Measurements from ENCODE around the gene ZNF664.

The ZNF664 gene

DNA sequence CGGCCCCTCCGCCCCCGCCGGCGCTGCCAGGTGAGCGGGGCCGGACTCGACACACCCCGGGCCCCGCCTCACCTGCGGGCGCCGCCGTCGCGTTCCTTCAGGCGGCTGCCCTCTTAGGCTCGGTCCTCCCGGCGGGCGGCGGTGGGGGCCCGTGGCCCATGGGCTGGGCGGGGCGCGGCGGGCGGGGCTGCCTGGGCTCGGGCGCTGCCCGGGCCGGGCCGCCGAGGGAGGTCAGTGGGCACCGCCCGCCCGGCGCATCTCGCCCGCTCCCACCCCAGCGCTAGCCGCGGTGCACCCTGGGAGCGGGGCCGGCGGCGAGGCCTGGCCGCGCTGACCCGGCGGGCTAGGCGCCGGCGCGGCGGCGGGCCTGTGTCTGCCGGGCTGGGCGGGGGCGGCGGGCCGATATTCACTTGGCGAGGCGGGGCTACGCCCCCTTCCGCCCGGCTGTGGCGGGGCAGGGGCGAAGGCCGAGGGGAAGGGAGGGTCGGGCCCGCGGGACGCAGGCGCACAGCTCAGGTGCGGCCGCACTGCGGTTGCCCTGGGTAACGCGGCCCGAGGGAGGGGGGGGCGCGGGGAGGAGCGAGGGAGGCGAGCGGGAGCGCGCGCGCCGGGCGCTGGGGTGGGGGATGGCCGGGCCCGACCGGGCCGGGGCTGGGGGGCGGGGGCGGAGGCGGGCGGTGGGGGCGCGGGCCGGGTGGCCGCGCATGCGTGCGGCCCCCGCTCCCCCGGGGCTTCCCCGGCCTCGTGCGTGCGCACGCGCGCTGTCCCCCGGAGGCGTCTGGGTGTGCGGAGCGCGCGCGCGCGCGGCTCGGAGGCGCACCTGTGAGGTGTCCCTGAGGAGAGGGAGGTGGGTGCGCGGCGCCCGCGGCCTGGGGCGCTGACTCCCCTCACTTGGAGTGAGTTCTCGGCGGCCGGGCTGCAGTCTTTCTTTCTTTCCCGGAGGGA lies at the start of gene ZNF664, which contains the start of gene CCDC92:
TSS of gene ZNF664 (plus strand) at position 759 of the 945 bp plus-strand sequence. CDS start 38,930 bp downstream, outside the sequence.
TSS of gene CCDC92 (minus strand) at position 375 of the 945 bp plus-strand sequence. CDS start 28,526 bp downstream, outside the sequence.
- TF ChIP-seq, protein P1, sequence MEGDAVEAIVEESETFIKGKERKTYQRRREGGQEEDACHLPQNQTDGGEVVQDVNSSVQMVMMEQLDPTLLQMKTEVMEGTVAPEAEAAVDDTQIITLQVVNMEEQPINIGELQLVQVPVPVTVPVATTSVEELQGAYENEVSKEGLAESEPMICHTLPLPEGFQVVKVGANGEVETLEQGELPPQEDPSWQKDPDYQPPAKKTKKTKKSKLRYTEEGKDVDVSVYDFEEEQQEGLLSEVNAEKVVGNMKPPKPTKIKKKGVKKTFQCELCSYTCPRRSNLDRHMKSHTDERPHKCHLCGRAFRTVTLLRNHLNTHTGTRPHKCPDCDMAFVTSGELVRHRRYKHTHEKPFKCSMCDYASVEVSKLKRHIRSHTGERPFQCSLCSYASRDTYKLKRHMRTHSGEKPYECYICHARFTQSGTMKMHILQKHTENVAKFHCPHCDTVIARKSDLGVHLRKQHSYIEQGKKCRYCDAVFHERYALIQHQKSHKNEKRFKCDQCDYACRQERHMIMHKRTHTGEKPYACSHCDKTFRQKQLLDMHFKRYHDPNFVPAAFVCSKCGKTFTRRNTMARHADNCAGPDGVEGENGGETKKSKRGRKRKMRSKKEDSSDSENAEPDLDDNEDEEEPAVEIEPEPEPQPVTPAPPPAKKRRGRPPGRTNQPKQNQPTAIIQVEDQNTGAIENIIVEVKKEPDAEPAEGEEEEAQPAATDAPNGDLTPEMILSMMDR (IDR thresholded peaks at IDR 0.05; ENCODE audit: insufficient read depth, low read length, poor library complexity, severe bottlenecking): no peak
- H3K27me3 ChIP-seq (replicated peaks; ENCODE audit: control insufficient read depth, insufficient read depth, low read length): no peaks in the 10 kb centered on the region

DNA sequence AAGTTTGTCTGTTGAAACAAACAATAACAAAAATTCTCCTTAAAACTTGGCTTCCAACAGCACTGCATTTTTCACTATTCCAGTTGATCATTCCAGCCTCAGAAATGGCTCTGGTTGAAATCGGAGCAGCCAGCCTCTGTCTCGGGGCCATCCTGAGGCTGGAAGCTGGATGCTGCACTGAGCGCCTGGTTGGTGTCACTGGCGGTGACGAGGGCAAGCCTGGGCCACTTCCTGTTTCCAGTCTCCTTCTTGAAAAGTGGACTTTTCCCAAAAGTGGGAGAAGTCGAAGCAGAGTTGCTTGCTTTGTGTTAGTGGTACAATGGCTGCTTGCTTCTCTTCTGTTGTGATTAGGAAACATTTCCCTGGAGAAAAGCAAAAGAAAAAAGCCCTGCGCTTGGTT lies 49.1 kb upstream of the ZNF664 start:
- TF ChIP-seq, protein P1 (IDR thresholded peaks at IDR 0.05; ENCODE audit: insufficient read depth, low read length, poor library complexity, severe bottlenecking): no peak

More for the DNA sequence above, at the start of gene ZNF664, which contains the start of gene CCDC92:
- no peaks in the 10 kb centered on the region; the same call in 1 of the 2 replicates for H3K36me3 ChIP-seq (ENCODE audit: control insufficient read depth, insufficient read depth, low read length)
- H3K4me3 ChIP-seq (replicated peaks; ENCODE audit: low read depth, low read length): peak within 1 kb of the TSS; percentile 81
- peak; percentile 95 for DNase-seq (ENCODE audit: extremely low read depth, insufficient read length)

DNA sequence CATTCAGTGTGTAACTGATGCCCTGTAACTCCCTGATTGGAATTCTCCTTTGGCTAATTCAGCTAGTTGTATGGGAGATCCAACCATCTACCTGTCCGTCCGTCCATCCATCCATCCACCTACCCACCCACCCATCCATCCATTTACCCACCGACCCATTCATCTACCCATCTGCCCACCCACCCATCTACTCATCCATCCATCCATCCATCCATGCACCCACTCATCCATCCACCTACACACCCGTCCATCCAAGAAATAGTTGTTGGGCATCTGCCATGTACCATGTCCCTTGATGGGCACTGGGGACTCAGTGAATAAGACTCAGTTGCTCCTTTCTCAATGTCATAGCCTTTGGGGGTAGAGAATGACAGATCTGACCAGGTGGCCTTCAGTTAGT lies 48.5 kb upstream of the ZNF664 start:
- H3K27me3 ChIP-seq (replicated peaks; ENCODE audit: control insufficient read depth, insufficient read depth, low read length): no peaks in the 10 kb centered on the region; the same call in 1 of the 2 replicates
- H3K4me3 ChIP-seq (replicated peaks; ENCODE audit: low read depth, low read length): no peak overlapping the region
- no peak for DNase-seq (ENCODE audit: extremely low read depth, insufficient read length)
- TF ChIP-seq, protein P1 (IDR thresholded peaks at IDR 0.05; ENCODE audit: insufficient read depth, low read length, poor library complexity, severe bottlenecking): no peak
- no peaks in the 10 kb centered on the region for H3K36me3 ChIP-seq (ENCODE audit: control insufficient read depth, insufficient read depth, low read length)

More for the DNA sequence above, 49.1 kb upstream of the ZNF664 start:
- no peak for DNase-seq (ENCODE audit: extremely low read depth, insufficient read length)
- no peak overlapping the region for H3K4me3 ChIP-seq (replicated peaks; ENCODE audit: low read depth, low read length)
- H3K27me3 ChIP-seq (replicated peaks; ENCODE audit: control insufficient read depth, insufficient read depth, low read length): no peaks in the 10 kb centered on the region; the same call in 1 of the 2 replicates
- H3K36me3 ChIP-seq (ENCODE audit: control insufficient read depth, insufficient read depth, low read length): no peaks in the 10 kb centered on the region

DNA sequence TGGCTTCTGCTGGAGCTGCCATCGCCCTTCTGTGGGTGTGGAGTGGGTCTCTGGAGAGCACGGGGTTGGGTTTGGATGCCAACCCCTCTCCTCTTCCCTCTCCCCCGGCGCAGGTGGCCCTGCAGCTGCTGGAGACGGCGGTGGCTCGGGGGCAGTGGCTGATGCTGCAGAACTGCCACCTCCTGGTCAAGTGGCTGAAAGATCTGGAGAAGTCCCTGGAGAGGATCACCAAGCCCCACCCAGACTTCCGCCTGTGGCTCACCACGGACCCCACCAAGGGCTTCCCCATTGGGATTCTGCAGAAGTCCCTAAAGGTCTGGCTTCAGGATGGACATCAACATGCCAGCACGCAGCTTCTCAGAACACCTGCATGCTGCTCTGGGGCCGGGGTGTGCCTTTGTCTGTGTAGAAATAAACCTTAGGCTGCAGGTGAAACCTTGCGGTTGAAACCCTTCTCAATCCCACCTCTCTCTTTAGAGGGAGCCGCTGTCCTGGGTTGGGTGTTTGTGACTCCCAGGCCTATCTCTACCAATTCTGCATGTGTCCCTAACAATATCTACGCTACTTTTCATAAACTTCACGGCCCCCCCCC lies 44.6 kb upstream of the ZNF664 start:
- H3K27me3 ChIP-seq (replicated peaks; ENCODE audit: control insufficient read depth, insufficient read depth, low read length): no peaks in the 10 kb centered on the region; the same call in 1 of the 2 replicates
- TF ChIP-seq, protein P1 (IDR thresholded peaks at IDR 0.05; ENCODE audit: insufficient read depth, low read length, poor library complexity, severe bottlenecking): no peak
- H3K36me3 ChIP-seq (ENCODE audit: control insufficient read depth, insufficient read depth, low read length): no peaks in the 10 kb centered on the region
- H3K4me3 ChIP-seq (replicated peaks; ENCODE audit: low read depth, low read length): no peak overlapping the region
- DNase-seq (ENCODE audit: extremely low read depth, insufficient read length): no peak

DNA sequence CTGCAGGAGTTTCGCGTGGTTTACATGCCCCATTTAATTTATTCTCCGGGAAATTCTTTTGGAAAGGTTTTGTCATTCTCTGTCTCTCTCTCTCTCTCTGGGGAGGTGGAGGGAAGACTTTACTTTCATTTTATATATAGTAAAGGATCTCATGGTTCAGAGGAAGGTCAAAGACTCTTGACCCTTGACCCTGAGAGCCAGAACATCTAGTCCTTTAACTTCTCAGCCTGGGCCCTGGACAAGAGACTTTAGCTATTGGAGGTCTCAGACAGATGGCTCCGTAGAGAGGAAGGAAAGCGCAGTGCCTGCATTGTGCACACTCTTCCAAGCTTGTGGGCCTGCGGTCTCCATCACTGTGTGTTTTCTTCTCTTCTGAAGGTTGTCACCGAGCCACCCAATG lies 44.1 kb upstream of the ZNF664 start:
- TF ChIP-seq, protein P1 (IDR thresholded peaks at IDR 0.05; ENCODE audit: insufficient read depth, low read length, poor library complexity, severe bottlenecking): no peak
- DNase-seq (ENCODE audit: extremely low read depth, insufficient read length): no peak
- Histone ChIP-seq H3K27me3 (replicated peaks; ENCODE audit: control insufficient read depth, insufficient read depth, low read length) (no peaks in the 10 kb centered on the region; the same call in 1 of the 2 replicates), H3K4me3 (replicated peaks; ENCODE audit: low read depth, low read length) (no peak overlapping the region), H3K36me3 (ENCODE audit: control insufficient read depth, insufficient read depth, low read length) (no peaks in the 10 kb centered on the region)

All from GM06990 (cell line).